Renal pelvis (tissue), 12 donors: ENCODE data around the gene DENND10. TPM values are rescaled to one million over a fixed set of nuclear protein-coding genes. Genes with fewer than 3 reads are reported as not detected.

ENCODE experiments used
- DNase-seq: peaks from one replicate; pipeline ENCODE4 v3.0.0-alpha.2; 2013
- long read RNA-seq, 16 experiments: transcript quantifications; one replicate each; lab custom pipeline, GENCODE V29; 2026
- polyA plus RNA-seq, 3 donors: library from polyadenylated mRNA; unstranded; fragments of 120-200 nt; gene quantifications; one replicate each; pipeline ENCODE4 v1.2.1, GENCODE V29; 2013; ENCODE audit not compliant: insufficient read length in 3 of 3

The DENND10 gene, protein sequence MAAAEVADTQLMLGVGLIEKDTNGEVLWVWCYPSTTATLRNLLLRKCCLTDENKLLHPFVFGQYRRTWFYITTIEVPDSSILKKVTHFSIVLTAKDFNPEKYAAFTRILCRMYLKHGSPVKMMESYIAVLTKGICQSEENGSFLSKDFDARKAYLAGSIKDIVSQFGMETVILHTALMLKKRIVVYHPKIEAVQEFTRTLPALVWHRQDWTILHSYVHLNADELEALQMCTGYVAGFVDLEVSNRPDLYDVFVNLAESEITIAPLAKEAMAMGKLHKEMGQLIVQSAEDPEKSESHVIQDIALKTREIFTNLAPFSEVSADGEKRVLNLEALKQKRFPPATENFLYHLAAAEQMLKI
- polyA plus RNA-seq = 10 to 100 TPM; 50.2 to 60.6 (median 53.5) TPM
- long read RNA-seq, donor 1, transcript FAM45A-201 (9 exons, 1,648 nt) = major isoform, 8 of 637 reads
- long read RNA-seq, donor 1, partial matches to known transcripts = 197 of 637 reads
- long read RNA-seq, donor 1, other reads (novel, unspliced or antisense) = 429 of 637 reads
- long read RNA-seq, donor 2, transcript FAM45A-201 (9 exons, 1,648 nt) = major isoform, 8 of 37 reads
- long read RNA-seq, donor 2, partial matches to known transcripts = 19 of 37 reads
- long read RNA-seq, donor 2, other reads (novel, unspliced or antisense) = 8 of 37 reads
- long read RNA-seq, donor 3, partial matches to known transcripts = 19 of 23 reads
- long read RNA-seq, donor 3, other reads (novel, unspliced or antisense) = 0 of 23 reads
- long read RNA-seq, donor 4, transcript FAM45A-204 (2 exons, 992 nt) = major isoform, 6 of 49 reads
- long read RNA-seq, donor 4, partial matches to known transcripts = 31 of 49 reads
- long read RNA-seq, donor 4, other reads (novel, unspliced or antisense) = 8 of 49 reads
- long read RNA-seq, donor 5, transcript FAM45A-201 (9 exons, 1,648 nt) = major isoform, 5 of 17 reads
- long read RNA-seq, donor 5, partial matches to known transcripts = 10 of 17 reads
- long read RNA-seq, donor 5, other reads (novel, unspliced or antisense) = 0 of 17 reads
- long read RNA-seq, donor 6, partial matches to known transcripts = 69 of 74 reads
- long read RNA-seq, donor 6, other reads (novel, unspliced or antisense) = 0 of 74 reads
- long read RNA-seq, donor 7, transcript FAM45A-204 (2 exons, 992 nt) = major isoform, 9 of 24 reads
- long read RNA-seq, donor 7, partial matches to known transcripts = 0 of 24 reads
- long read RNA-seq, donor 7, other reads (novel, unspliced or antisense) = 11 of 24 reads
- long read RNA-seq, donor 8, partial matches to known transcripts = 0 of 4 reads
- long read RNA-seq, donor 8, other reads (novel, unspliced or antisense) = 0 of 4 reads
- long read RNA-seq, donor 9, transcript FAM45A-201 (9 exons, 1,648 nt) = minor isoform, 8 of 84 reads
- long read RNA-seq, donor 9, transcript FAM45A-204 (2 exons, 992 nt) = major isoform, 9 of 84 reads
- long read RNA-seq, donor 9, partial matches to known transcripts = 45 of 84 reads
- long read RNA-seq, donor 9, other reads (novel, unspliced or antisense) = 22 of 84 reads
- long read RNA-seq, donor 10, partial matches to known transcripts = 191 of 536 reads
- long read RNA-seq, donor 10, other reads (novel, unspliced or antisense) = 340 of 536 reads
- long read RNA-seq, donor 11, transcript FAM45A-201 (9 exons, 1,648 nt) = major isoform, 5 of 9 reads
- long read RNA-seq, donor 11, partial matches to known transcripts = 0 of 9 reads
- long read RNA-seq, donor 11, other reads (novel, unspliced or antisense) = 0 of 9 reads
- long read RNA-seq, donor 12, transcript FAM45A-201 (9 exons, 1,648 nt) = major isoform, 9 of 23 reads
- long read RNA-seq, donor 12, partial matches to known transcripts = 0 of 23 reads
- long read RNA-seq, donor 12, other reads (novel, unspliced or antisense) = 12 of 23 reads
- long read RNA-seq, donor 13, transcript FAM45A-204 (2 exons, 992 nt) = major isoform, 8 of 29 reads
- long read RNA-seq, donor 13, transcript FAM45A-201 (9 exons, 1,648 nt) = minor isoform, 7 of 29 reads
- long read RNA-seq, donor 13, partial matches to known transcripts = 14 of 29 reads
- long read RNA-seq, donor 13, other reads (novel, unspliced or antisense) = 0 of 29 reads
- long read RNA-seq, donor 14 = 0 reads
- long read RNA-seq, donor 15, transcript FAM45A-201 (9 exons, 1,648 nt) = major isoform, 7 of 125 reads
- long read RNA-seq, donor 15, transcript FAM45A-204 (2 exons, 992 nt) = major isoform, 7 of 125 reads
- long read RNA-seq, donor 15, partial matches to known transcripts = 96 of 125 reads
- long read RNA-seq, donor 15, other reads (novel, unspliced or antisense) = 15 of 125 reads
- long read RNA-seq, donor 16, transcript FAM45A-201 (9 exons, 1,648 nt) = major isoform, 10 of 76 reads
- long read RNA-seq, donor 16, transcript FAM45A-204 (2 exons, 992 nt) = minor isoform, 5 of 76 reads
- long read RNA-seq, donor 16, partial matches to known transcripts = 42 of 76 reads
- long read RNA-seq, donor 16, other reads (novel, unspliced or antisense) = 19 of 76 reads

DNA sequence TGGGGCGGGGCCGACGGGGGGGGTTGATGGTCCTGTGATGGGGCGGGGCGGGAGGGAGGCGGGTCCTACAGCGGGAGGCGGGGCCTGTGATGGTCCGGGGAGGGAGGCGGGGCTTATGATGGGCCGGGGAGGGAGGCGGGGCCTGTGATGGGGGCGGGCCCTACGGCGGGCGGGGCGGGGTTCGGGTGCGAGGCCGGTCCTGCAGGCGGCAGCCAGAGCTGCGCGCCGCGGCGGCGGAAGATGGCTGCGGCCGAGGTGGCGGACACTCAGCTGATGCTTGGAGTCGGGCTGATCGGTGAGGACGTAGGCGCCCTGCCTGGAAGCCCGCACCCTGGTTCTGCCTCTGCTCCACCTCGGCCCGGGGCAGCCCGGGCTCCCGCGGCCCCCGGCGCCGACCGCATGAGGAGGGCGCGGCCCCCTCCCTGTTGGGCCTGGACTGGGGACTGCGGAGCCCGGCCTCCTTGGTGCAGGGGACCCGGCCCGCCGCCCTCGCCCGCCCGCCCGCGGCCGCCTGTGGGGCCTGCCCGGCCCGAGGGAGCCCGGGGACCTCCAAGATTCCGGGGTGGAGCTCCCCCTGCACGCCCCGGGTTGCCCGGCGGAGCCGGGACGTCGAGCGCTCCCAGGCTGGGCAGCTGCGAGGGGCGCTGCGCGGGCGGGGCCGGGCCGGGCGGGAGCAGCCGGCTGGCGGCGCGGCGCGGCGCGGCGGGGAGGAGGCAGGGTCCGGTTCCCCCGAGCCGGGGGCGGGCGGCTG, at the start of gene DENND10:
TSS of gene DENND10 (plus strand) at position 211 of the 751 bp plus-strand sequence. CDS start at position 241, 30 bp downstream.
- DNase-seq = peak; percentile 79

DNA sequence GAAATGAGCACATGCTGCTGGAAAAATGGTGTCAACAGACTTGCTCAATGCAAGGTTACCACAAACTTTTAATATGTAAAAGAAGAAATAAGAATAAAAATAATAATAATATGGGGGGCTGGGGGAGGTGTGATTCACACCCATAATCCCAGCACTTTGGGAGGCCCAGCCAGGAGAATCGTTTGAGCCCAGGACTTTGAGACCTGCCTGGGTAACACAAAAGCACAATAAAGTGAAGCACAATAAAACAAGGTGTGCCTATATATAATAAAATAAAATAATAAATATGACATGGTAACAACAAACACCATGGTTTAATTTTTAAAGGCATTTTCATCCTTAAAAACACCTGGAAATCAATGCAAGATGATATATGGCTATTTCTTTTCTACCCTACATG, 48.4 kb upstream of the DENND10 start:
- DNase-seq = no peak

DNA sequence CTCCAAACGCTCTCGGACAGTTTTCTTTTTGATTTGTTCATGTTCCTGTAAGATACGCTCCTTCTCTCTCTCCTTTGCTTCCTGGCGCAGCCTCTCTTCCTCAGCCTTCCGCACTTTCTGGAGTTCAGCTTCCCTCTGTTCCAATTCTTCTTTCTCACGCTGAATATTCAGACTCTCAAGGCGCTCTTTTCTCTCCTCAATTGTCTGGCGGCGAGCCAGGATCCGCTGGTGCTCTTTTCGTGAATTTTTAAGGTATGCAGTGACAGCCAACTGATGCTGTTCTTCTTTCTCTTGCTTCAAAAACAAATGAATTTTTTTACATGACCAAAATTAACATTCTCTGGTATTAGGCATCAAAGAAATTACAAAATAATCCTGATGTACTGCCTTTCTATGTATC, 45.9 kb upstream of the DENND10 start:
- no peak for DNase-seq

DNA sequence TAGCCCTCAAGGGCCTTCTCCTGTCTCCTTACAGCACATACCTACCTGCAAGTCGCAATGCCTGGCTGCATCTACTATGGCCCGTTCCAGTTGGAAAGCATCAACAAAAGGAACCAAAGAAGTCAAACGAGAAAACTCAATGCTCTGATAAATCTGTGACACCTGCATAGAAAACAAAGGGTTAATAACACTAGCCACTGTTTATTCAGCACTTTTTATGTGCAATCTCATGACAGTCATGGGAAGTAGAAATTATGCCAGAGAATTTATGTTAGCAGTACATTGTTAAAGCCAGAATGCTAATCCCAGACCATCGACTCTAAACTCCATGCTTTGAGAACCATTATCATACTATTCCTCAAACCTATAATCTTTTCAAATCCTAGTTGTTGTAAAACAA, 44.4 kb upstream of the DENND10 start:
- no peak for DNase-seq

DNA sequence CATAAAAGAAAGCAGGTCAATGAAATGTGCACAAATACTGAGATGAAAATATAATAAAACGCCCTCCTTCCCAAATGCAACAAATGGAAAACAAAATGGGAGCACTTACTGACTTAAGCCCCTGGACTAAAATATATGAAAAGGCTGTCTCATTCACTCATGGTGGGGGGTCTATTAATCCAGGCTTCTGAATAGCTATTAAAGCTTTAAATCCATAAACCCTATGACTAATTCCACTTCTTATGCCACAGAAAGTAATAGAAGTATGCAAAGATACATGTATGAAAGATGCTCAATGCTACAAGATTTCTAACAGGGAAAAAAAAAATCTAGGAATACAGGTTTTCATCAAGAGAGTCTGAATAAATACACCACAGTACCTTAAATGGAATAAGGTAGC, 43.8 kb upstream of the DENND10 start:
- no peak for DNase-seq

DNA sequence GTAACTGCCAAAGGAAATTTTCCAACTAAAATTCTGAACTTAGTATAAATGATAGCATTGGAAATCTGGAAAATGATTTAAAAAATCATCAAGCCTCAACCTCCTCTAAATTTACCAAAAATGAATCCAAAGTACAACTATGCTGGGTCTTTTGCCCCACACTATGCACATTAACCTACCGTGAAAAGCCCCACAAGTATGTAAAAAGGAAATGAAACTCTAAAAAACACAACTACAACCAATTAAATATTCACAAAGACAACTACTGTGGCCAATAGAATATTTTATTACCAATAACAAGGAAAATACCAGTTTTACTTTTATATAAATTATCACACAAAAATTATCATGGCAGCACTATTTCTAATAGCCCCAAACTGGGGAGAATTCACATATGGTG, 42.6 kb upstream of the DENND10 start:
- no peak for DNase-seq

DNA sequence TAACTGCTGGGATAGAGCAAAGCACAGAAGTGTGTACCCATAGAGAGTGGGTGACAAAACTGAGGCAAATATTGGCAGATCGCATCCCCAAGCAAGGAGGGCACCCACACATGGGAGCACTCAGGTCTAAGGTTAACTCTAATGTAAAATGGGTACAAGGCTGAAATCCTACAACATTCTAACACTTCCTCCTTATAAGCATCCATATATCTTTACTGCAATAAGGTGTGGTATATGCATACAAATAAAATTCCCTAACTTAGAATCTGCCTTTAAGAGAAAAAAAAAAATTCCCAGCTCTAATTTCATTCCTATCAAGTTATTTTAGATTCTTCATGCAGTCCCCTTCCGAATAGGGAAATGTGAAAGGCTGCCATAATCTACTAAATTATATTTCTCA, 42.0 kb upstream of the DENND10 start:
- DNase-seq = no peak

DNA sequence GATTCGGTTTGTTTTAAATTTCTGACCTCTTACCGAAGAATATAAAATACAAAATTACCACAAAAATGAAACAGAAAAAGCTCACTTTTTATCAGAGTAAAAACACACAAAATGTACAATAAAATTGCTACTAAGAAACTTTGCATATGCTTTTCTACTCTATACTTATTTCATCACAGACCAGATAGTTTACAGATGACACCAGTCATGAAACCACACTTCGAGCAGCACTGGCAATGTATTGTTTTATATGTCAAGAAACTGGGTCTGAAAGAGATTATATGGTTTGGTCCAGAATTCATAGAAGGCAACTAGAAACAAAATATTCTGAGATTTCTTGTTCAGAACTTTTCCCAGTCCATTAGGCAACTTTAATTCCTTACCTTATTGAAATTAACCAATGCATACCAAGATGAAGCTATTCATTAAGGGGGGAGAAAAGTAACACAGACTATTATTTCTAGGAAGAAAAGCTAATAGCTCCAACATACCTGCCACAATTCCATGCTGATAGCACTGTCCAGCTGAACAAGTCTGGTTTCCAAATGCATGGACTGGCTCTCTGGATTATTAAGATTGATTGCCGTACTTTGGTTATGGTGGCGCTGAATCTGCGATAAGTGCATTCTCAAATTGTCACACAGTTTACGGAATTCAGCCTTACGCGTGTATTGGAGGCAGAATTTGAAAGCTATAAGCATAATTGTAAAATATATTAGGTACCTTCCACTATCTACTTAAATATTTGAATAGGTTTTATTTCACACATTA, 33.3 kb upstream of the DENND10 start:
- DNase-seq = no peak

DNA sequence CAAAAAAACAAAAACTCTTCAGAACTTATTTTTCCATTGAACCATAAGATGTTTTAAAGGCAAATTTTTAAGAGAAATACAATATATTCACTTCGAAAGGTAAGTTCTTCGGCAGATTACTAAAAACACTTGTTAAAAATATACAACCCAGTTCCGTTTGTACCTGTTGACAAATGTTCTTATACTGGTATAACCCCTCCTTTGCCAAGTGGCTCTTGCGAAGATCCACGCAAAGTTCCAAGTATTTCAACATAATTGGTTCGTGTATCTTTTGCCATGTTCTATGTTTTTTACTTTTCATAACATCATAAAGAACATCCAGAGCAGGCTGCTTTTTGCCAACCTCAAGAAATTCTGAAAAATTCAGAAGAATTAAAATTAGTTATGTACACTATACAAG, 30.3 kb upstream of the DENND10 start:
- no peak for DNase-seq

DNA sequence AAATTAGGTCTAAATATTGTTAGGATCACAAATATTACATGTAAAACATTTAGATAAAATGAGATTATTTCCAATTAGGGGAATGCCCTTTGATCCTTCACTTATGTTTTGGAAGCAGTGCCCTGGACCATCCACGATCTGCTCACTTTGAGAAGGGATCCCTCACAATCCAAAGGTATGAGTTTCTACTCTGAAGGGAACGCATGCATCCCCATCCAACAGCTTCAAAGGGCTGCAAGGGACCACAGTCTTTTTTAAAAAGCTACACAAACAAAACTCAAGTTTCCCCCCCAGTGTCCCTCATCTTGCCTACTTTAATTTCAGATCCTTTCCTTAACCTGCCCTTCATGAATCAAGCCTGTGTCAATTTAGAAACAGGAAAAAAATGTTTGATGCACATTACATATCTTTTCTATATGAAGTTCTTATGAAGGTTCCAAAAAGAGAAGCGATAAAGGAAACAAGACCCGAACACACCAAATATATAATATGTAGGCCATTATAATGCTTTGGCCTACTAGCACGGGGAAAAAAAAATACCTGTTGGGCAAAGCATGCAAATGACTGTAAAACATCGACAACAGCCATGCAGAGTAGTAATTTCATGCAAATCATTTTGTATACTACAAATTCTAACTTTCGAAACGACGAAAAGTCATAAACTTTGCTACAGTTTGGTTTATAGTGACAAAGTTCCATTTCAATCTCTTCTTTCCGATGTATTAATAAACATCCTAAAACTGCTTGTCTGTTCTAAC, 25.3 kb upstream of the DENND10 start:
- no peak for DNase-seq

DNA sequence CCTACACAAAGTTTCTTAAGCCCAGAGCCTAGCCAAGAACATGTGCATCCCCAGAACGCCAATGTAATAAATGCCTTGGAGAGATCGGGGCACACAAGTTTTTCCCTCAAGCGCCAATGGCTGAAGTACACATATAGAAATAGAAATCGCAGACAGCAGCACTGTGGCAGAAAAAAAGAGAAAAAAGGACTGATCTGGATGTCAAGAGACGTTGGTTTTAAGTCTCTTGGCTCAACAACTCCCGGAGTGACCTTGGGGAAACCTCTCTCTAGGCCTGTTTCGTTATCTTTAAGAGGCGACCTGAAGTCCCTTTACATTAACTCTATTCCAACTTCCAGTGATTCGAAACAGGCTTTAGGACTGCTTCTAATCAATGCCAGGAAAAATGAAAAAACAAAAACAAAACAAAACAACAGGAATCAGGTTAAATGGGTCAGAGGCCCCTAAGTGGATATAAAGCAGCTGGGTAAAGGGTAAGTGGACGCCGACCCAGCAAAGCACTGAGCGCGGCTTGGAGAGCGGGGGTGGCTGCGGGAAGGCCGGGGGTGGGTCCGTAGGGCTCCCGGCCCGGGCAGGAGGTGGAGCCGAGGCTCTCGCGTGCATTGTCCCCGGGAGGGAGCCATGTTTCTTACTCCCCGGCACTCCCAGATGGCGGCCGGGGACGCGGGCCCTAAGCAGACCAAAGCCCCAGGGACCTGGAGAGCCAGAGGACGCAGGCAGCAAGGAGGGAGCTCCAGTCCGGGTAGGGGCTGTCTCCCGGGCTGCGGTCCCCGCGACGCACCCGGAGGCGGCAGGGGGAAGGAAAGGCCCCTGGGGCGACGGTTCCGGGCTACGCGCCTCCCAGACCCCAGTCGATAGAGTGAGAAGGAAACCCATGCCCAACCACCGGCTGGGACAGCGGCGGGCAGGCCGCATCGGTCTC, 24.1 kb upstream of the DENND10 start:
- DNase-seq = peak; percentile 72

DNA sequence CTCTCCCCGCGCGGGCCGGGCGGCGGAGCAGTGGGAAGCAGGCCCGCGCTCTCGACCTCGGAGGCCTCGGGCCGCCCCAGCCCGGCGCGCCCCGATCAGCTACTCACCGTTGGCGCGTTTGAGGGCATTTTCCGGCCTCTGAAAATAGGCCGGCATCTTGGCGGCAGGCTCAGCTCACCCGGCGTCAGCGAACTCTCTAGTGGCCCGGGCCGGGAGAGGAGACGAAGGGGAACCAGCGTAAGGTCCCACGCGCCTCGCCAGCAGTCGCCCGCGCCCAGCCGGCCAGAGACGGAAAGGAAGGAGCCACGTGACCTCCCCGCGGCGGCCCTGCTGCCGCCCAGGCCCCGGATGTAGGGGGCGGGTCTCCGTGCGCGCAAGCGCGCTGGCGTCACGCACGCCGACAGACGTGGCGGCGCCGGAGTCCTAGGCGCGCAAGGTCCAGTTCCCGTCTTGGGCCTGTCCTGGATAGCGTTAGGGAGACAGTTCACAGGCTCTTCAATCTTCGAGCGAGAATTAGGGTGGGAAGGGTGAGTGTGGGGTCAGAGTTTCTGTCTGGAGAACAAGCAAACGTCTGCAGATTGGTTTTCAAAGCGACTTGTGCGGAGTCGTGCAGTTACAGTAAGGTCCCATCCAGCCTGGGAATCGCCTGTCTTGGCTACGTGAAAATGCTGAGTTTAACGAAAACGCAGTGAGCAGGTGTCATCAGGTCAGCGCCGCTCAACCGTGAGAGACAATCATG, 23.2 kb upstream of the DENND10 start, which contains the start of gene EIF3A:
TSS of gene EIF3A (minus strand) at position 297 of the 739 bp plus-strand sequence. CDS start at position 156, 141 bp downstream.
- peak; percentile 90 for DNase-seq

DNA sequence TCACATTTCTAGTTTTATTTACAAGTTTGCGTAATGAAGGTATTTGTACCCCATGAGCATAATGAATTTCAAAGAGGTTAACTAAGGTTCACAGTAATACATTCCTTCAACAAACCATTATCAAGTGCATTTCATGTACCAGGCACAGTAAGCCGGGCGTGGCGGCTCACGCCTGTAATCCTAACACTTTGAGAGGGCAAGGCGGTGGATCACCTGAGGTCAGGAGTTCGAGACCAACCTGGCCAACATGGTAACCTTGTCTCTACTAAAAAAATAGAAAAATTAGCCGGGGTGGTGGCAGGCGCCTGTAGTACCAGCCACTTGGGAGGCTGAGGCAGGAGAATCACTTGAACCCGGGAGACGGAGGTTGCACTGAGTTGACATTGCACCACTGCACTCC, 19.0 kb upstream of the DENND10 start:
- no peak for DNase-seq

DNA sequence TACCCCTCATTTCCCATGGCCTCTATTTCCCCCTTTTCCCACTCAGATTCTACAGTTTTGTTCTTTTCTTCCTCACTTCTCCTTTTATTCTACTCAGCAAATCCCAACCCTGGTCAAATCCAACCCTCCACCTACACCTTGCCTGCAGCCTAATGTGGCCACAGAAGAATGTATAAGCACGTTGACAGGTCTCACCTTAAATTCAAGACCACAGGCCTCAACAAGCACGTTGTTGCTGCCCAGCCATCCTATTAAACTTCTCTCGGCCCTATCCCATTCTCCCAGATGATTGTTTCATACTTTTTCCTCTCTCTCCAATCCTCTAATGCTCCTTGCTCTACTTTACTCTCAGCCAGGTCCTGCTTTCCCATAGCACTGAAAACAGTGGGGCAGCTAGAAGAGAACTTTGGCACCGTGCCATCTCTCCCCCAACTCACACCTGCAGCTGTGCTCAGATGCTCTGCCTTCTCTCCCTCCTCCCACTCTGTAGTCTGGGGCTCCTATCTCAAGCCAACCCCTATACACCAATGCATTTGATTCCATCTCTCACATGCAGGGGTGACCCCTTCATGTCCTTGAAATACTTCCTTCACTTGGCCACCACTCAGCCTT, 16.5 kb upstream of the DENND10 start:
- no peak for DNase-seq
